Inflammatory macrophage treated with lipopolysaccharide for 1 hour (primary cell): ENCODE measurements around the gene ZNRF2.

ENCODE experiments used
- DNase-seq, 2 donors: peaks; one replicate each; pipeline ENCODE4 v3.0.0-alpha.2; 2020 to 2022

The ZNRF2 gene

GRCh38 chr7:30323006-30323355 is 38.6 kb downstream of the ZNRF2 start:
- no peak for DNase-seq

DNA sequence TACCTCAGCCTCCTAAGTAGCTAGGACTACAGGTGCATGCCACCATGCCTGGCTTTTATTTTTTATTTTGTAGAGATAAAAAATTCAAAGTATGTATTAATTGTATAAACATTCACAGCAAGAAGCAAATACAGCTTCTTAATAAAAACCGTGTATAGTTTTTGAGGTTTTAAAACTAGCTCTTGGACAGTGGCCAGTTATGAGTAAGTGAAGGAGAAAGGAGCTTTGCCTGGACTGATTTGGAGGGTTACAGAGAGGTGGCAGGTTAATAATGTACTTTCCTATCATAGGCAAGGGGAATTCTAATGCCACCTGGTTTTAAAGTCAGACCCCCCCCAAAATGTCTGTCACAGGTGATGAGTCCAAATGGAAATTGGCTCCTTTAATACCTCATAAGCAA is 43.4 kb downstream of the ZNRF2 start:
- DNase-seq: no peak

DNA sequence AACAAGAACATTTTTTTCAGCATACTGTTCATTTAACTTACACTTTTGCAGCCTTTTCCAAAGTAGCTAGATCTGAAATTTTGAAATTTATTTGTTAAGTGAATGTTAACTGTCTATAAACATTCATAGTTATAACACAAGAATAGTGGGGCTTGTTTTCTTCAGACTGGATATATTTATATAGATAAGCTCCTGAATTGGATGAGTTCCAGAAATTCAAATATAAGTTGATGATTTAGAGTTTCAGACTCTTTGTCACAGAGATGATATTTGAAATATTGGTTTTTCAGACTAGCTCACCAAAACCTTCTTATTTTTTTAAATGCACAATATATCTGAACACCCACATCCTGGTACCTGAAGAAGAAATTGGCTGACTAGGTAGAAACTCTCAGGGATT is 44.0 kb downstream of the ZNRF2 start:
- no peak for DNase-seq

- peak; percentile 53 to 64 for DNase-seq
These were observed 45.3 kb downstream of the ZNRF2 start for GRCh38 chr7:30329716-30330115.

DNA sequence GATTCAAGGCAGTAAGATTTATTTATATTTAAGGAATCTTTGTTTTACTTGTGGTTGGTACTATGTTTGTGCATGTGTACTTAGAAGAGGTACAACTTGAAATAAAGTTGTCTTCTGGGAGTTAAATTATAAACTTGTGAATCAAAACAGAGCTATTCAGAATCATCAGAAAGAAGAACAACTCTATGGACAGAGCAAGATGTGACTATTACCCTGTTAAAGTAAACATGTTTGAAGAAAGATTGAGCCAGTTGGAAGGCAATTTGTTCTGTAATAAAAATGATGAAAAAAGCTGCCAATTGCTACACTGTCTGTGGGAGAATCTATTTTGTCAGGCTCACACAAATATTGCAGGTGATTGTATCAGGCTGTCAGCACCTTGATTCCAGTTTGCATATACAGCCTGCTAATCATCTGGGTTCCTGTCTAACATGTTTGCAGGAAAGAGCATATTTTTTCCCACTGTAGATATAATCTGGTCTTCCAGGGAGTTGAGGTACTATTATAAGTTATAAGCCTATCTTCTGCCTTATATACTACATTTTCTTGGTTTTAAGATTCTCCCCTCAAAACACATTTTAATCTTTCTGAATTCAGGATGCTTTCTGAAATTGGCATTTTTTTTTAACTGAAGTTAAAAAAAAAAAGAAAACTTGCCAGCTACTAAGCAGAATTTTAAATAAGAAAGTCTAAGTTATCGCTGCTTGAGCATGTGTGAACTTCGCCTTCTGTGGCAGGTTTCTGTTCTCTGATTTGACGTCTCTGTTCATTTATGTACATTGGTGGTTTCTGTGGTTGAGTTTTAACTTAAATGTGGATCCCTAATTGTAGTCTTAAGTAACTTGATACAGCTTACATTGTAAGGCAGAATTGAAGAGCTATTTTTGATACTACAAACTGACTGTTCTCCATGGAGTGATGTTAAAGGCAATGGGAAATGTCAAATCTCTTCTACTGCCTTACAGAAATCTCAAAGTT is 46.0 kb downstream of the ZNRF2 start:
- no peak for DNase-seq

DNA sequence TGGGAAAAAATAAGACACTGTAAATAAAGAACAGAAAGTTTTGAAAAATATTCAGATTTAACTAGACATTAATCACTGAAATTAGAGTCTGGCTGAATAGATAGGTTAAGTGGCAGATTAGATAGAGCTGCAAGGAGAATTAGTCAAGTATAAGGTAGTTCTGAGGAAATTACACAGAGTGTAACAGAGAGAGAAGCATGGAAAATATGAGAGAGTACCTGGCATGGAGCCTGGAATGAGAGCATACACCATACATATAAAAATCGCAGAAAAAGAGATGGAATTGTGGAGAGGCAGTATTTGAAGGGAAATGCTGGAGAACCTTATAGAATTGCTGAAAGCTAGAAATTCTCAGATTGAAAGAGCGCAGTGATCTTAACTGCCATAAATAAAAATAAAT is 46.9 kb downstream of the ZNRF2 start:
- DNase-seq: no peak

DNA sequence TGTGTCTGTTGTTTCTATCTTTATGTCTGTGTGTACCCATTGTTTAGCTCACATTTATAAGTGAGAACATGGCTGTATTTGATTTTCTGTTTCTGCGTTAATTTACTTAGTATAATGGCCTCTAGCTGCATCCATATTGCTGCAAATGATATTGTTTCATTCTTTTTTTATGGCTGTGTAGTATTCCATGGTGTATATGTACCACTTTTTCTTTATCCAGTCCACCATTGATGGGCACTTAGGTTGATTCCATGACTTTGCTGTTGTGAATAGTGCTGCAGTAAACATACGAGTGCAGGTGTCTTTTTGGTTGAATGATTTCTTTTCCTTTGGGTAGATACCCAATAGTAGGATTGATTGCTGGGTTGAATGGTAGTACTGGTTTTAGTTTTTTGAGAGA is 48.2 kb downstream of the ZNRF2 start:
- DNase-seq: no peak

GRCh38 chr7:30335763-30336487 is 51.5 kb downstream of the ZNRF2 start:
- no peak for DNase-seq

GRCh38 chr7:30344513-30344912 is 60.1 kb downstream of the ZNRF2 start:
- DNase-seq: no peak

DNA sequence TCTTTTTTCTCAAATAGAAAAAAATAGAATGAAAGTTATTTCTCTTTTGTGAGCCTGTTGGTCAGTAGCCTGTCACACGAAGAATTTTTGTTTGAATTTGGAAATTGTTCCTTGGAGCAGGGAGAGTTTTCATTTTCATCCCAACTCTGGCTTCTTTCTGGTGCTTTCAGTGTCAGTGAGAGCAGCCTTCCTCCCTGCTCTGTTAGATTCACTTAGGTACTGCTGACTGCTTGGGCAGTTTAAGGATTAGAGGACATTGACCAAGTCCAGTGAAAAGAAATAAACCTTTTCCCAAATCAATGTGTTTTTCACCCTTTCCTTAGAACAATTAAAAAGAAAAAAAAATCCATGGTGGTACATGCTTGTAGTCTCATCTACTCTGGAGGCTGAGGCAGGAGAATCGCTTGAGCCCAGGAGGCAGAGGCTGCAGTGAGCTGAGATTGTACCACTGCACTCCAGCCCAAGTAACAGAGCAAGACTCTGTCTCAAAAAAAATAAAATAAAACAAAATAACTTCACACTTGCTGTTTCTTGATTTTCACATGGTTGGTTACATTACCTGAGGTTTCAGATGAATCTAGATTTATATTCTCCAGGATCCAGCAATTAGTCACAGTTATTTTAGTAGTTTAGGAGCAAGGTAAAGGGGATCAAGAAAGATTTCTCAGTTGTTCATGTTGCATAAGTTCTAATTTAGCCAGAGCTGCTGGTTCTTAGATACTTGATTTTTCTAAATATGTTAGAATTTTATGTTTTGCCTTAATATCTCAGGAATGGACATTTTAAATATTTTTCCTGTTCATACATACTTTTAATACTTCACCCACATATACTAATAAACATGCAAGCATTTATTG is 63.1 kb downstream of the ZNRF2 start:
- no peak for DNase-seq

GRCh38 chr7:30348083-30348560 is 63.7 kb downstream of the ZNRF2 start:
- DNase-seq: peak; percentile 63 to 81

GRCh38 chr7:30349170-30349569 is 64.8 kb downstream of the ZNRF2 start:
- no peak for DNase-seq

- no peak for DNase-seq
These were observed 65.4 kb downstream of the ZNRF2 start for GRCh38 chr7:30349816-30350215.

GRCh38 chr7:30351286-30351685 is 66.9 kb downstream of the ZNRF2 start:
- peak; percentile 49 to 50 for DNase-seq

DNA sequence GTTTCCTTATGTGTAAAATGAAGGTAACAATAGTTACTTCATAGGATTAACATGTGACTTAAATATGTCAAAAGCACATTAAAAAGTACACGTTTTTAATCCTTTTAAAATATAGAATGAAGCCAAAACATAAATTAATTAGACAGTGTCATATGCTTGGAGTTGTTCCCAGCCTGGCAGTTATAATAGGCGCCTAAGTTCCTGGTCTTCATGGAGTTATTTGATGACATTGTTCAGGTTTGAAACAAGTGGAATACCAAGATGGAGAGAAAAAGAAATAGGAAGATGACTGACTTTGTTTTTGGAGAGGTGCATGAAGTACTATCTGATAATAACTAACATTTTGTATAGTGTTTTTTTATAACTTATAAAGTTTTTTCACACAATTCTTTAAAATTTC is 67.3 kb downstream of the ZNRF2 start:
- DNase-seq: no peak

DNA sequence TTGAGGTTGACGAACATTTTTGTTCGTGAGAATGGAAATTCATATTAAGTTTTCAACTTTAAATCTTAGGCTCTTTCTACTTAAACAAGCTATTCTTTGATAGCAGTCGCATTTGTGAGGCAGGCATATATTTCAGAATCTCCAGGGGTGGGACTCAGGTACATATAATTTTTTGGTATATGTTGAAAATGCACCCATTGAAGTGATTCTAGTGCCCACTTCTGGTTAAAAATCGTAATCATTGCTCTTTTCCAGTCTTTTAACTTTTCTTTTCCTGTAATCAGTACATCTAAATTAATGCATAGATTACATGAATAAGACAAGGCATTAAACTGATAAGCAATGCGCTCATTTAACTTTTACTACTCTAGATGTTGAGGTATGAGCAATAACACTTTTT is 67.8 kb downstream of the ZNRF2 start:
- DNase-seq: no peak

- DNase-seq: no peak
These were observed 69.1 kb downstream of the ZNRF2 start for GRCh38 chr7:30353532-30353931.

DNA sequence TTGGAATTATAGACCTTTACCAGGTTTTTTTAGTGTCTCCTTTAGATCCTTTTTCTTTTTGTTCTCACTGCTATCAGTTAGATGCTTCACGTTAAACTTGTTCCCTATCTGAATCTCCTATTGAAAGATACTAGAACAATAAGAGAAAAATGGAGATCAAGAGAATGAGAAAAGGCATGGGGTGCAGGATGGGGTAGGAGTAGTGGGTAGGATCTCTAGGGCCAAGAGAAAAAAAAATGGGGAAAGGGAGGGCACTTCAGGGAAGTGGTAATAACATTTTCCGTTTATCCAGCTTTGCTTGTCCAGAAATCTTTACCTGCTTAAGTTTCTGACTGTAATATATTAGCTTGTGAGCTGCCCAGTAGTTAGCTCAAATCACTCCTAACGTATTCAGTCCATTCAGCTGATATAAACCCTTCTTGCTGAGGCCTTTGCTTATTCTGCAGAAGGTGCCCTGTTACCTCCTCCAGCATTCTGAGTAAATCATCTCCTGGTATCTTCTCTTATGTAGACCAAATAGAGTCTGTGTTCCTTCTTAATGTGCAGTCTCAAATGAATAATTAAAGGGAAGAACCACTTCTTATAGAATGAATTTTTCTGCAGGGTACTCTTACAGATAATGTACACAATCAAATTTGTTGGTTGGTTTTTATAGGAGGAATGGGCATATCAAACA is 69.7 kb downstream of the ZNRF2 start:
- no peak for DNase-seq

GRCh38 chr7:30354791-30355190 is 70.4 kb downstream of the ZNRF2 start:
- no peak for DNase-seq

GRCh38 chr7:30359957-30360356 is 75.6 kb downstream of the ZNRF2 start:
- DNase-seq: no peak

DNA sequence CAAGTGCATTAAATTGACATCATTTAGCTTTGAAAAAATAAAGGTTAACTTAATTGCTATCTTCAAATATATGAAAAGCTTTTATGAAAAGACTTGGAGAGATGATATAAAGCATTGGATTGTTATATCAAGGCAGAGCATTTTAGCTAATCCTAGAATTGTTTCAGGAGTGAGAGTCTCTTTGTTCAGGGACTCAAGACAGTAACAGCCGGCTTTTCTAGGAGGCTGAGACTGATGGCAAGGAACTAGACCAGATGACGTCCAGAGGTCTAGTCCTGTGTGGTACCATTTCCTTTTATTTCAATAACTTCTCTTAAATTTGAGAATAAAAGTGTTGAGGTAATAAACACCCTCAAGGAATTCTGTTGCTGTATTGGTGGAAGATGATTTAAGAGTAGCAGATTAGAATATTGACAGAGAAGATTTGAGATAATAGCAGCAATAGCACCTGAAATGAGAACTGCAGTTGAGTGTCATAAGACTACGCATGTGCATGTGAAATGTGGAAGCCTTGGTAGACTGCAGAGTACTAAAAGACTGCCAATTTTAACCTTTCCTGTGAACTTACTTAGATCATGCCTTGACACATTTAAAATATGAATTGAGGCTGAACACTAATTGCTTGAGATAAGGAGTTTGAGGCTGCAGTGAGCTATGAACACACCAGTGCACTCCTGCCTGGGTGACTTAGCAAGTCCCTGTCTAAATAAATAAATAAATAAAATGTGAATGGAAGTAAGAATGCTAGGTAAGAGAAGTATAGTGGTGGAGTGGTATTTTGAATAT is 79.6 kb downstream of the ZNRF2 start:
- no peak for DNase-seq

- DNase-seq: no peak
These were observed 80.4 kb downstream of the ZNRF2 start for GRCh38 chr7:30364773-30365172.
